IPS-18a (cell line): ENCODE measurements around the gene C2orf42.
"Not testable (repeated sequence)": the region's sequence is repeated elsewhere in the genome, so short reads cannot be mapped to it uniquely, and the experiment has no call there.

Experiments used
- H3K27ac ChIP-seq: one replicate; pipeline ENCODE4 v1.5.1; 2013; ENCODE audit warnings: low read length
- H3K27me3 ChIP-seq: one replicate; pipeline ENCODE4 v1.6.1; 2013; ENCODE audit warnings: mild to moderate bottlenecking, low read length; ENCODE audit not compliant: control insufficient read depth, insufficient read depth
- H3K36me3 ChIP-seq: one replicate; pipeline ENCODE4 v1.6.1; 2013; ENCODE audit warnings: low read depth, low read length; ENCODE audit not compliant: control insufficient read depth
- H3K4me1 ChIP-seq: one replicate; pipeline ENCODE4 v1.6.1; 2013; ENCODE audit warnings: low read depth, low read length; ENCODE audit not compliant: control insufficient read depth
- H3K4me3 ChIP-seq: one replicate; pipeline ENCODE4 v1.5.1; 2013; ENCODE audit warnings: low read length
- H3K9ac ChIP-seq: one replicate; pipeline ENCODE4 v1.6.1; 2013; ENCODE audit warnings: mild to moderate bottlenecking, low read length, moderate library complexity
- H3K9me3 ChIP-seq: one replicate; pipeline ENCODE4 v1.6.1; 2013; ENCODE audit warnings: low read depth, low read length; ENCODE audit not compliant: control insufficient read depth

Gene C2orf42

GRCh38 chr2:70141902-70142589, 48.8 kb downstream of the C2orf42 start:
- peak overlapping the region; percentile 98 for H3K27ac ChIP-seq
- H3K9ac ChIP-seq, result peak overlapping the region; percentile 98
- H3K4me1 ChIP-seq, result peaks cover 28% of the 10 kb centered on the region

GRCh38 chr2:70141212-70141901, 49.5 kb downstream of the C2orf42 start:
- Histone ChIP-seq H3K36me3 (no peaks in the 10 kb centered on the region), H3K27me3 (no peaks in the 10 kb centered on the region), H3K9ac (peak overlapping the region; percentile 98), H3K4me1 (peaks cover 28% of the 10 kb centered on the region), H3K4me3 (peak overlapping the region; percentile 88), H3K27ac (peak overlapping the region; percentile 98), H3K9me3 (no peaks in the 10 kb centered on the region)

More at GRCh38 chr2:70141902-70142589, 48.8 kb downstream of the C2orf42 start:
- Histone ChIP-seq H3K36me3 (no peaks in the 10 kb centered on the region), H3K4me3 (peak overlapping the region; percentile 88), H3K27me3 (no peaks in the 10 kb centered on the region), H3K9me3 (no peaks in the 10 kb centered on the region)

- peaks cover 29% of the 10 kb centered on the region for H3K4me1 ChIP-seq
- H3K27me3 ChIP-seq, result no peaks in the 10 kb centered on the region
- no peaks in the 10 kb centered on the region for H3K9me3 ChIP-seq
- no peak overlapping the region for H3K4me3 ChIP-seq
- H3K9ac ChIP-seq, result peak overlapping the region; percentile 7
- no peaks in the 10 kb centered on the region for H3K36me3 ChIP-seq
- peak overlapping the region; percentile 5 for H3K27ac ChIP-seq
Measured at GRCh38 chr2:70140791-70141211, 50.0 kb downstream of the C2orf42 start.

- not testable (repeated sequence) for H3K27ac ChIP-seq, H3K9me3 ChIP-seq, H3K4me3 ChIP-seq, H3K27me3 ChIP-seq, H3K9ac ChIP-seq, H3K36me3 ChIP-seq
- H3K4me1 ChIP-seq, result peaks cover 14% of the 10 kb centered on the region
Measured at GRCh38 chr2:70134323-70134983, 56.4 kb downstream of the C2orf42 start.

DNA sequence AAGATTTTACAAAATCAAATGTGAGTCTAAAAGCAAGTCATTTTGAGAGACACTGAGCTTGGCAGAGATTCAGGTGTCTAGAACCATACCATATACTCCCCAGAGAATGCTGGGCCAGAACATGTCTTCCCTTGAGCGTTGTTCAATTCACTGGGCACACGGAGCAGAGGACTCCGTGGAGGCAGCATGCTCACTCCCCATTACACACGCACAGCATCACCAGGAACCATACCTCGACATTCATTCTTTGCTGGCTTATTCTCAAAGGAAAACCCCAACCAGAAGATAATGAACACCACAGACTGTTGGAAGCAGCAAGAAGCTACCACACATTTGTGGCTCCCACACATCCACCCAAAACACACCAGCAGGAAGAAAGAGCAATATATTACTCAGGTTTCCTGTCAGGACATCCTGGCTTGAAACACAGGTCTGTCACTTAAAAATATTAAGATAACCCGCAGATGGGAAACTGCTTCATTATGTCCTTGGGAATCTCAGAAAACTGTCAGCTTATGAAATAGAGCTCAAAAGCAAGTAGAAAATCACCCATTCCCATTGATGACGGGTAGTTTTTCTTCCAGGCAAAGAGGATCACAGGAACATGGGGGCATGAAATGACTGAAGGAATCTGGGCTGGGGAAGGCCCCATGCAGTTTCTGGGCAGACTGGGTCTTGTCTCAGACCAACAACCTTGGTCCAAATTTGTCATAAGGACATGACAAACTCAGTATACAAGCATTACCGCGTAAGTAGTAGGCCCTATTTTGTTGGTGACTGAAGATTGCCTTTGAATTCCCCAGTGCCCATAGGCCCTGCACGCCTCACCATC, 57.1 kb downstream of the C2orf42 start:
- no peaks in the 10 kb centered on the region for H3K27me3 ChIP-seq
- H3K4me3 ChIP-seq, result no peak overlapping the region
- H3K27ac ChIP-seq, result no peak overlapping the region
- peaks cover 14% of the 10 kb centered on the region for H3K4me1 ChIP-seq
- H3K9me3 ChIP-seq, result no peaks in the 10 kb centered on the region
- no peak overlapping the region for H3K9ac ChIP-seq
- no peaks in the 10 kb centered on the region for H3K36me3 ChIP-seq

DNA sequence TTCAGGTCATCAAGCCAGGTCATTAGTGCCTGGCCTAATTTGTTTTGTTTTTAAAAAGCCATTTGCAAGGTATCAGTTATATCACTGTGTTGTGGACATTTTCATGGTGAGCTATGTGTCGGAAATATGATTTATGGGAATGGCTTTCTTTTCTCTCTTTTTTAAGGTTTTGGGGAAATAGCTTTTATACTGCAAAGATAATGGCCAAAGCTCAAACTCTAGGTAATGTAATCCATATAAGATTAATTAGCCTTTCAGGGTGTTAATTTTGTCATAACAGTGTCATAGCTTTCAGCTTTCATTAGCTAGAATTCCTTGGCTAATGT, 57.7 kb downstream of the C2orf42 start:
- no peak overlapping the region for H3K9ac ChIP-seq
- H3K4me3 ChIP-seq, result no peak overlapping the region

DNA sequence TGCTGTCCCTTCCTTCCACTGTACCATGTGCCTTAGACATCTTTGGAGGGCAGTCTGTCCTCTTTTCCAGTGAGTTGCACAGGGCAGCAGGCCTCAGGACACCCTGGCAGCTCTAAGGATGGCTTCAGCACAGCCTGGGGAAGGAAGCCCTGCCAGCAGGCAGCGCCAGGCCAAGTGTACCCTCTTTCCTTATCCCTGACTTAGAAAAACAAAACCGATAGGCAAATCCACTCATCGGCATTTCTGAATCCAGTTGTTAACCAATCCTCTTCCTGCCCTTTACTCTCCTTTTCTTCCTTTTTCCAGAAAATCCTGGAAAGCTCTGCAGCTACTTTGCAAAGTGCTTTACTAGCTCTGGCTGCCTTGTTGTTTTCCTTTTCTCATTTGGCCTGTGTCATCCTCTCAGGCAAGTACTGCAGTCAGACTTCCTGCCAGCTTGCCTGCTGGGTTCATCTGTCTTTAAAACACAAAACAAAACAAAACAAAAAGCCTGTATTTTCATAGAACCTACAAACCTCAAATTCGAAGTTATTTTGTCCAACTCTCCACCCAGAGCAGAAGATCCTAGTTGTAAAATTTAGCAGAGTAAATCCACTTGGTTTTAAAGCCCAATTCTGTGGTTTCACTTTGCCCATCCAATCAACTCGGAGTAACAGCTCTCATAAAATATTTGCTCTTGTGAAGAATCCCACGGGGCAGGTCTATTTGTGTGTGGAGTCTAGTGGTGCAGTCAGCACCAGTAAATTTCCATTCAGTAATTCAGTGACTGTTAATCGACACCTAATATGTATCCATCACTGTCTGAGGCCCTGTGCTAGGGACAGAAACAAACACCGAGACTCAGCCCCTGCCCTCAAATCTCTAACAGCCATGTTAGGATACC, 58.3 kb downstream of the C2orf42 start:
- H3K36me3 ChIP-seq, result no peaks in the 10 kb centered on the region
- H3K9me3 ChIP-seq, result no peaks in the 10 kb centered on the region
- H3K4me1 ChIP-seq, result peaks cover 21% of the 10 kb centered on the region
- peak overlapping the region; percentile 47 for H3K9ac ChIP-seq
- no peak overlapping the region for H3K4me3 ChIP-seq
- peak overlapping the region; percentile 26 for H3K27ac ChIP-seq
- H3K27me3 ChIP-seq, result no peaks in the 10 kb centered on the region

More for the DNA sequence above, 57.7 kb downstream of the C2orf42 start:
- H3K36me3 ChIP-seq, result no peaks in the 10 kb centered on the region
- H3K27me3 ChIP-seq, result no peaks in the 10 kb centered on the region
- H3K4me1 ChIP-seq, result peaks cover 15% of the 10 kb centered on the region
- H3K27ac ChIP-seq, result no peak overlapping the region
- H3K9me3 ChIP-seq, result no peaks in the 10 kb centered on the region

DNA sequence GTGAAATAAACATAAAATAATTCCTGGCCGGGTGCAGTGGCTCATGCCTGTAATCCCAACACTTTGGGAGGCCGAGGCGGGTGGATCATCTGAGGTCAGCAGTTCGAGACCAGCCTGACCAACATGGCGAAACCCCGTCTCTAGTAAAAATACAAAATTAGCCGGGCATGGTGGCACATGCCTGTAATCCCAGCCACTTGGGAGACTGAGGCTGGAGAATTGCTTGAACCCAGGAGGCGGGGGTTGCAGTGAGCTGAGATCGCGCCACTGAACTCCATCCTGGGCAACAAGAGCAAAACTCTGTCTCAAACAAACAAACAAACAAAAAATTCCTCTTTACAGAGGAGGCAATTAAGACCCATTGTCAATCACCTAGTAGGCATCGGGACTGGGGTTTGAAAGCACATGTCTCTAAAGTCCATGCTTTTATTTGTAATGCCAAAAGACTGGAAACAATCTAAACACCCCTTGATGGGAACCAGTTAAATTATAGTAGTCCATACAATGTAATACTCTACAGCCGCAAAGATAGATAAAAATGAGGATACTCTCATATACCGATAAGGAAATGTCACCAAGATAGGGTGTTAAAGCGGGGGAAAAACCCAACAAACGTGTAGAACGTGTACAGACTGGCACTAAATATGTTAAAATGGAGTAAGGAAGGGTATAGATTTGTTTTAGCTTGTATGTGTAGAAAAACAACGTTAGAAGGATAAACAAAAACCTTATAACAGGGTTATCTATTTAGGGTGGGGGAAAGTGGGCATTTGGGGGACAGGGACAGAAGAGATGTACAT, 59.3 kb downstream of the C2orf42 start:
- not testable (repeated sequence) for H3K4me3 ChIP-seq

GRCh38 chr2:70128005-70128404, 62.8 kb downstream of the C2orf42 start:
- no peak overlapping the region for H3K9ac ChIP-seq
- H3K36me3 ChIP-seq, result no peaks in the 10 kb centered on the region
- no peak overlapping the region for H3K27ac ChIP-seq
- no peaks in the 10 kb centered on the region for H3K27me3 ChIP-seq
- peaks cover 29% of the 10 kb centered on the region for H3K4me1 ChIP-seq
- H3K4me3 ChIP-seq, result no peak overlapping the region
- H3K9me3 ChIP-seq, result no peaks in the 10 kb centered on the region

More for the DNA sequence above, 59.3 kb downstream of the C2orf42 start:
- not testable (repeated sequence) for H3K9ac ChIP-seq, H3K27me3 ChIP-seq, H3K36me3 ChIP-seq, H3K9me3 ChIP-seq, H3K27ac ChIP-seq
- H3K4me1 ChIP-seq, result peaks cover 25% of the 10 kb centered on the region

DNA sequence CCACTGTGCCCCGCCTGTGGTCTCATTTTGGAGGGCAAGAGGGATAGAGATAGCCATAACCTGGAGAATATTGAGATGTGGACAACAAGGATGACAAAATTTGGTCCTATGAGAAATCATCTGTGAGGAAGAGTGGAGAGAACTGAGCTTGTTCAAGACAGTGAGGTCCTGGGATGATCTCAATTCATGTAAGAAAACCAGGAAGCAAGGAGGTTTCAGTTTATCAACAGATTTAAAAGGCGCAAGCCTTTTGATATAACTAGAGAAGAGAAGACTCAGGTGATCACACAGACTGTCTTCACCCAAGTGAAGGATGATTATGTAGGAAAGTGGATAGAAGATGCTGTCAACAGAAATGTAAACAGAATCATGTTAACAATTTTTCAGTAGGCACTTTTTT, 64.4 kb downstream of the C2orf42 start:
- Histone ChIP-seq H3K4me1 (peaks cover 26% of the 10 kb centered on the region), H3K9me3 (no peaks in the 10 kb centered on the region), H3K36me3 (no peaks in the 10 kb centered on the region), H3K4me3 (no peak overlapping the region), H3K9ac (no peak overlapping the region), H3K27me3 (no peaks in the 10 kb centered on the region), H3K27ac (no peak overlapping the region)
